HepG2 (cell line): ENCODE results near the gene ANK3. TPM values are rescaled to one million over a fixed set of nuclear protein-coding genes. Genes with fewer than 3 reads are reported as not detected.

ENCODE experiments used
- ATAC-seq: fragments of 200-7000 bp; cut with Tn5 transposase; 3 replicates; pipeline ENCODE4 v1.9.1; 2020; ENCODE audit warnings: mild to moderate bottlenecking, moderate library complexity
- BruUV-seq: library from RNA; stranded (reverse); fragments of 400-500 nt; replicated peaks from 2 replicates; lab custom pipeline; 2021; lab: Mats Ljungman, UMichigan
- CTCF ChIA-PET: fragments of 300-600 bp; formaldehyde crosslinking; extraction: SDS; loops from one replicate; lab custom pipeline; 2021; ENCODE audit warnings: low total read pairs, inconsistent platforms, low intra/inter-chr PET ratio; lab: Yijun Ruan, JAX
- POLR2A ChIA-PET: fragments of 350-600 bp; sonication (Branson Sonifier 250); formaldehyde crosslinking; loops from one replicate; lab custom pipeline; 2020; ENCODE audit warnings: antibody characterized with exemption, inconsistent platforms; lab: Yijun Ruan, JAX
- DNase-seq: peaks from one replicate; pipeline ENCODE4 v3.0.0-alpha.2; 2015; ENCODE audit warnings: low spot score
- FAIRE-seq: peaks from 3 replicates; lab custom pipeline; 2011; peaks lifted over from hg19 to GRCh38; lab: Jason Lieb, UNC
- H2AFZ ChIP-seq: one replicate; pipeline ENCODE4 v1.6.1; 2011; ENCODE audit warnings: low read length, inconsistent platforms
- H3K27ac ChIP-seq: fragments of 300-600 bp; 3 replicates; pipeline ENCODE4 v1.8.0; 2011; ENCODE audit warnings: mixed run types, mild to moderate bottlenecking, mixed read lengths, low read length, inconsistent platforms; ENCODE audit not compliant: insufficient read depth; ENCODE audit errors: extremely low read length
- H3K27me3 ChIP-seq, 2 experiments: fragments of 200-600 bp in 1 of 2; 2 replicates in 1 of 2; 3 replicates in 1 of 2; pipeline versions ENCODE4 v1.6.0 to v1.8.0; 2011; ENCODE audit warnings: low read length in 2 of 2, mild to moderate bottlenecking in 2 of 2, moderate library complexity in 2 of 2, inconsistent platforms in 1 of 2; ENCODE audit not compliant: insufficient read depth in 2 of 2, control insufficient read depth in 1 of 2
- H3K36me3 ChIP-seq, 2 experiments: fragments of 200-600 bp in 1 of 2; replicated peaks in 1 of 2; 2 replicates in 1 of 2; 3 replicates in 1 of 2; pipeline versions ENCODE4 v1.5.1 to v1.8.0; 2011; ENCODE audit warnings: low read length in 2 of 2, inconsistent platforms in 1 of 2; ENCODE audit not compliant: insufficient read depth in 2 of 2, control insufficient read depth in 1 of 2
- H3K4me1 ChIP-seq: 2 replicates; pipeline ENCODE4 v1.5.1; 2012; ENCODE audit warnings: low read length, inconsistent platforms; ENCODE audit not compliant: insufficient read depth
- H3K4me2 ChIP-seq: 2 replicates; pipeline ENCODE4 v1.6.0; 2011; ENCODE audit warnings: low read depth, low read length, inconsistent platforms
- H3K4me3 ChIP-seq, 3 experiments: fragments of 200-600 bp in 1 of 3; sonication (generic), shearing (Covaris generic) in 1 of 3; replicated peaks in 1 of 3; 2 replicates each; pipeline ENCODE4 v1.5.1; 2011 to 2016; ENCODE audit warnings: low read length in 3 of 3, inconsistent platforms in 2 of 3, low read depth in 2 of 3, mild to moderate bottlenecking in 2 of 3, control low read depth in 1 of 3, mixed read lengths in 1 of 3; ENCODE audit not compliant: insufficient read depth in 1 of 3
- H3K79me2 ChIP-seq: one replicate; pipeline ENCODE4 v1.6.1; 2011; ENCODE audit warnings: low read length, inconsistent platforms; ENCODE audit not compliant: insufficient read depth
- H3K9ac ChIP-seq: 2 replicates; pipeline ENCODE4 v1.6.0; 2011; ENCODE audit warnings: mild to moderate bottlenecking, low read depth, low read length, inconsistent platforms; ENCODE audit not compliant: insufficient read depth
- H3K9me3 ChIP-seq: 2 replicates; pipeline ENCODE4 v1.5.1; 2012; ENCODE audit warnings: mild to moderate bottlenecking, low read length
- H4K20me1 ChIP-seq: 2 replicates; pipeline ENCODE4 v1.6.0; 2011; ENCODE audit warnings: inconsistent platforms, mild to moderate bottlenecking, low read length, moderate library complexity; ENCODE audit not compliant: insufficient read depth
- ATF2 ChIP-seq: sonication (generic); formaldehyde crosslinking; IDR thresholded peaks from 2 replicates; pipeline ENCODE4 v1.4.0; 2020; ENCODE audit warnings: missing genetic modification reagents
- BRCA1 ChIP-seq: sonication (generic); formaldehyde crosslinking; IDR thresholded peaks from 2 replicates; pipeline ENCODE4 v1.4.0; 2020; ENCODE audit warnings: missing genetic modification reagents
- JUNB ChIP-seq: sonication (generic); formaldehyde crosslinking; IDR thresholded peaks from 2 replicates; pipeline ENCODE4 v1.8.0; 2022; ENCODE audit warnings: missing genetic modification reagents, mild to moderate bottlenecking, borderline replicate concordance
- NPAS2 ChIP-seq: sonication (generic); formaldehyde crosslinking; IDR thresholded peaks from 2 replicates; pipeline ENCODE4 v1.8.0; 2022; ENCODE audit warnings: mild to moderate bottlenecking, missing genetic modification reagents, borderline replicate concordance
- RARG ChIP-seq: sonication (generic); formaldehyde crosslinking; IDR thresholded peaks from 2 replicates; pipeline ENCODE4 v1.4.0; 2020; ENCODE audit warnings: low read depth, mild to moderate bottlenecking, missing genetic modification reagents
- REST ChIP-seq, 2 experiments: IDR thresholded peaks; 2 replicates each; pipeline ENCODE4 v1.6.1; 2011 to 2012; ENCODE audit warnings: low read length in 2 of 2, borderline replicate concordance in 1 of 2, low read depth in 1 of 2, mild to moderate bottlenecking in 1 of 2, moderate library complexity in 1 of 2
- TEF ChIP-seq: sonication (generic); formaldehyde crosslinking; IDR thresholded peaks from 2 replicates; pipeline ENCODE4 v1.5.0; 2020; ENCODE audit warnings: missing genetic modification reagents
- TFAP4 ChIP-seq: sonication (generic); IDR thresholded peaks from 2 replicates; pipeline ENCODE4 v1.6.1; 2016; ENCODE audit warnings: low read depth, borderline replicate concordance
- YY1 ChIP-seq: IDR thresholded peaks from 2 replicates; pipeline ENCODE4 v1.6.1; 2011; ENCODE audit warnings: low read length, low read depth, moderate library complexity, mild to moderate bottlenecking; ENCODE audit not compliant: insufficient read depth, insufficient replicate concordance
- ZNF138 ChIP-seq: sonication (generic); formaldehyde crosslinking; IDR thresholded peaks from 2 replicates; pipeline ENCODE4 v1.5.0; 2020; ENCODE audit warnings: mild to moderate bottlenecking, low read depth, missing genetic modification reagents
- ZNF205 ChIP-seq: IDR thresholded peaks from 2 replicates; pipeline ENCODE4 v1.6.1; 2018; ENCODE audit warnings: missing biosample characterization, missing genetic modification reagents
- ZNF552 ChIP-seq: sonication (generic); formaldehyde crosslinking; IDR thresholded peaks from 2 replicates; pipeline ENCODE4 v1.9.0; 2022; ENCODE audit warnings: missing genetic modification reagents, mild to moderate bottlenecking, borderline replicate concordance
- ZNF598 ChIP-seq: sonication (generic); formaldehyde crosslinking; IDR thresholded peaks from 2 replicates; pipeline ENCODE4 v1.5.1; 2020; ENCODE audit warnings: mild to moderate bottlenecking, missing genetic modification reagents, borderline replicate concordance
- ZNF605 ChIP-seq: sonication (generic); formaldehyde crosslinking; IDR thresholded peaks from 2 replicates; pipeline ENCODE4 v1.8.0; 2022; ENCODE audit warnings: mild to moderate bottlenecking, missing genetic modification reagents
- ZNF839 ChIP-seq: sonication (generic); formaldehyde crosslinking; IDR thresholded peaks from 2 replicates; pipeline ENCODE4 v1.4.0; 2020; ENCODE audit warnings: missing genetic modification reagents, mild to moderate bottlenecking, borderline replicate concordance
- WGBS: methylation state at CpG from one replicate; pipeline ENCODE4 v1.1.6; 2017; ENCODE audit warnings: low lambda C conversion rate; 5-methylcytosine and 5-hydroxymethylcytosine counted together
- in situ Hi-C: cut with HindIII; loops from 2 replicates; pipeline ENCODE4 v1.10.0; 2017; ENCODE audit warnings: low pct_unique_long_range_greater_than_20kb; ENCODE audit not compliant: extremely low pct_ligation_motif_present
- intact Hi-C: fragments of 100-400 bp; cut with micrococcal nuclease; formaldehyde crosslinking; loops from one replicate; pipeline ENCODE4 v1.10.0; 2022; ENCODE audit not compliant: unreplicated experiment
- polyA plus RNA-seq, 8 experiments: library from polyadenylated mRNA; depleted of rRNA in 3 of 8; stranded (reverse) in 7 of 8; unstranded in 1 of 8; fragments of >200 nt; fragmentation: Illumina TruSeq in 4 of 8; extraction: Trizol in 4 of 8; gene quantifications; 2 replicates each; pipeline versions ENCODE4 v1.2.1 to v1.2.3, GENCODE V29; 2011 to 2016; ENCODE audit warnings: low read depth in 4 of 8, missing spikeins in 1 of 8, mixed read lengths in 1 of 8; ENCODE audit not compliant: insufficient read depth in 1 of 8
- total RNA-seq, 5 experiments: library from RNA; depleted of rRNA; stranded (reverse); fragments of >200 nt; fragmentation: Illumina TruSeq; extraction: Trizol; gene quantifications; 2 replicates each; pipeline ENCODE4 v1.2.3, GENCODE V29; 2016; ENCODE audit warnings: low read depth in 1 of 5

ANK3 gene
- total and polyA plus RNA-seq, 2 of the 13 experiments (the other 11 are each of a cell fraction or from before 2014, with no cell fraction given), result not detected

GRCh38 chr10:60069311-60069710, 320.4 kb downstream of the ANK3 start (continued):
- TF ChIP-seq REST (IDR thresholded peaks at IDR 0.05; ENCODE audit: borderline replicate concordance in 1 of 2, low read depth in 1 of 2, low read length in 2 of 2), result no peak
- TF ChIP-seq YY1, result no peak
- TF ChIP-seq ZNF598, result no peak
- TF ChIP-seq TEF (CRISPR knock-in tag), result no peak
- TF ChIP-seq BRCA1 (CRISPR knock-in tag), result no peak
- TF ChIP-seq ZNF205 (CRISPR knock-in tag), result no peak

GRCh38 chr10:60050366-60050765, 339.3 kb downstream of the ANK3 start:
- in situ Hi-C loops (no loop called here), intact Hi-C loops (no loop called here)
- Histone ChIP-seq H3K36me3 (no peaks in the 10 kb centered on the region), H3K9me3 (no peaks in the 10 kb centered on the region), H3K9ac (no peak overlapping the region), H4K20me1 (no peaks in the 10 kb centered on the region), H3K27ac (no peak overlapping the region), H3K4me1 (no peaks in the 10 kb centered on the region), H3K4me3 (no peak overlapping the region), H3K79me2 (no peaks in the 10 kb centered on the region)
- no peak for ATAC-seq
- no peak for FAIRE-seq
- ChIA-PET CTCF (no interaction called here), POLR2A (no interaction called here)
- TF ChIP-seq ZNF552 (CRISPR knock-in tag) (no peak), TFAP4 (no peak), ATF2 (CRISPR knock-in tag) (no peak), ZNF839 (CRISPR knock-in tag) (no peak), NPAS2 (CRISPR knock-in tag) (no peak), ZNF138 (CRISPR knock-in tag) (no peak), RARG (CRISPR knock-in tag) (no peak), JUNB (CRISPR knock-in tag) (no peak), ZNF605 (CRISPR knock-in tag) (no peak)
- TF ChIP-seq, all 625 proteins: peak for 0
- H3K27me3 ChIP-seq, result 0 out of 5 replicates have a peak, but pooled peaks cover 0 to 1% of the 10 kb centered on the region in 2 experiments
- no peak overlapping the region for H2AFZ ChIP-seq
- WGBS, result 29% methylated on average over 3 of the region's 3 CpGs
- no TSS peak for BruUV-seq
- DNase-seq, result no peak
- H3K4me2 ChIP-seq, result no peak overlapping the region
